ENCODE results near the gene PPP2CA.

PPP2CA gene

GRCh38 chr5:134246771-134247427, 21.0 kb upstream of the PPP2CA start:
- no peak for TF ChIP-seq CTCF (IDR thresholded peaks at IDR 0.05; ENCODE audit: low read depth, low read length)
- Histone ChIP-seq H3K36me3 (no peaks in the 10 kb centered on the region), H3K27me3 (no peaks in the 10 kb centered on the region), H3K4me3 (ENCODE audit: low read depth, low read length) (no peak overlapping the region), H3K4me1 (no peaks in the 10 kb centered on the region), H3K9me3 (no peaks in the 10 kb centered on the region)
- no peak for DNase-seq

GRCh38 chr5:134245692-134246091, 19.8 kb upstream of the PPP2CA start:
- no peak for TF ChIP-seq CTCF (IDR thresholded peaks at IDR 0.05; ENCODE audit: low read depth, low read length)
- Histone ChIP-seq H3K27me3 (no peaks in the 10 kb centered on the region), H3K4me3 (ENCODE audit: low read depth, low read length) (no peak overlapping the region), H3K9me3 (no peaks in the 10 kb centered on the region), H3K36me3 (no peaks in the 10 kb centered on the region), H3K4me1 (no peaks in the 10 kb centered on the region)
- no peak for DNase-seq

GRCh38 chr5:134245101-134245604, 19.3 kb upstream of the PPP2CA start:
- no peaks in the 10 kb centered on the region for H3K9me3 ChIP-seq
- H3K4me3 ChIP-seq (ENCODE audit: low read depth, low read length) = no peak overlapping the region
- no peaks in the 10 kb centered on the region for H3K27me3 ChIP-seq
- H3K36me3 ChIP-seq = no peaks in the 10 kb centered on the region
- H3K4me1 ChIP-seq = no peaks in the 10 kb centered on the region
- DNase-seq = no peak
- no peak for TF ChIP-seq CTCF (IDR thresholded peaks at IDR 0.05; ENCODE audit: low read depth, low read length)

- no peaks in the 10 kb centered on the region for H3K4me1 ChIP-seq
- no peak for TF ChIP-seq CTCF (IDR thresholded peaks at IDR 0.05; ENCODE audit: low read depth, low read length)
- no peak for DNase-seq
- H3K27me3 ChIP-seq = no peaks in the 10 kb centered on the region
- H3K36me3 ChIP-seq = no peaks in the 10 kb centered on the region
- H3K9me3 ChIP-seq = no peaks in the 10 kb centered on the region
- H3K4me3 ChIP-seq (ENCODE audit: low read depth, low read length) = no peak overlapping the region
Observed at GRCh38 chr5:134242146-134242545, 16.3 kb upstream of the PPP2CA start.

GRCh38 chr5:134240421-134240962, 14.6 kb upstream of the PPP2CA start:
- H3K4me3 ChIP-seq (ENCODE audit: low read depth, low read length) = no peak overlapping the region
- H3K36me3 ChIP-seq = no peaks in the 10 kb centered on the region
- H3K4me1 ChIP-seq = no peaks in the 10 kb centered on the region
- no peaks in the 10 kb centered on the region for H3K27me3 ChIP-seq
- TF ChIP-seq CTCF (IDR thresholded peaks at IDR 0.05; ENCODE audit: low read depth, low read length) = no peak
- no peak for DNase-seq
- no peaks in the 10 kb centered on the region for H3K9me3 ChIP-seq

- Histone ChIP-seq H3K4me3 (ENCODE audit: low read depth, low read length) (no peak overlapping the region), H3K36me3 (no peaks in the 10 kb centered on the region), H3K4me1 (no peaks in the 10 kb centered on the region), H3K9me3 (no peaks in the 10 kb centered on the region), H3K27me3 (no peaks in the 10 kb centered on the region)
- DNase-seq = no peak
- TF ChIP-seq CTCF (IDR thresholded peaks at IDR 0.05; ENCODE audit: low read depth, low read length) = no peak
Observed at GRCh38 chr5:134236820-134237219, 10.9 kb upstream of the PPP2CA start.

Measured in BE2C (cell line).